ENCODE measurements around the gene HOOK2. TPM values are rescaled to one million over a fixed set of nuclear protein-coding genes. Genes with fewer than 3 reads are reported as not detected.

The HOOK2 gene
- total and polyA plus RNA-seq, 9 of the 15 experiments (the other 6 are each of a cell fraction or from before 2014, with no cell fraction given) = 1.3 to 17.2 (median 9.9) TPM

- TF ChIP-seq VEZF1 (CRISPR knock-in tag; IDR thresholded peaks at IDR 0.05) = peak; percentile 48
- no peak for TF ChIP-seq PHB2 (IDR thresholded peaks at IDR 0.05; ENCODE audit: low read depth)
- TF ChIP-seq ZC3H4 (CRISPR knock-in tag; IDR thresholded peaks at IDR 0.05; ENCODE audit: borderline replicate concordance) = peak; percentile 47; the same call in 1 of the 2 replicates
- peak; percentile 69 for TF ChIP-seq PRPF4 (IDR thresholded peaks at IDR 0.05; ENCODE audit: insufficient read depth, low read depth, low read length, poor library complexity, severe bottlenecking)
- no peak for TF ChIP-seq TEAD2 (tag; IDR thresholded peaks at IDR 0.05)
- TF ChIP-seq POLR2G (IDR thresholded peaks at IDR 0.05; ENCODE audit: low read depth, low read length) = peak; percentile 92
- no peak for TF ChIP-seq ZNF217 (CRISPR knock-in tag; IDR thresholded peaks at IDR 0.05)
- TF ChIP-seq ZNF274 (IDR thresholded peaks at IDR 0.05; ENCODE audit: borderline replicate concordance, low read depth, low read length) = no peak; the same call in 1 of the 2 replicates
- no peak for TF ChIP-seq TFE3 (CRISPR knock-in tag; IDR thresholded peaks at IDR 0.05)
- no peak for TF ChIP-seq ZNF263 (CRISPR knock-in tag; IDR thresholded peaks at IDR 0.05; ENCODE audit: borderline replicate concordance)
- peak; percentile 28; the same call in 1 of the 2 replicates for TF ChIP-seq ZBTB17 (CRISPR knock-in tag; IDR thresholded peaks at IDR 0.05)
- peak; percentile 68; the same call in 1 of the 2 replicates for TF ChIP-seq GATAD2A (IDR thresholded peaks at IDR 0.05)
- no peak for TF ChIP-seq FOXA1 (IDR thresholded peaks at IDR 0.05; ENCODE audit: borderline replicate concordance)
- TF ChIP-seq ZNF79 (CRISPR knock-in tag; IDR thresholded peaks at IDR 0.05; ENCODE audit: low read depth) = no peak
- TF ChIP-seq PRDM10 (IDR thresholded peaks at IDR 0.05; ENCODE audit: partially characterized antibody) = peak; percentile 44
- TF ChIP-seq CBX2 (IDR thresholded peaks at IDR 0.05; ENCODE audit: insufficient read depth, low read length, poor library complexity, severe bottlenecking) = no peak
Measured at GRCh38 chr19:12793290-12794195, 18.2 kb upstream of the HOOK2 start (continued).
